Glomerular visceral epithelial cell (primary cell): ENCODE measurements around the gene PMP22.

Experiments used
- DNase-seq: peaks from one replicate; pipeline ENCODE4 v3.0.0-alpha.2; 2016; ENCODE audit errors: extremely low spot score

Gene PMP22

DNA sequence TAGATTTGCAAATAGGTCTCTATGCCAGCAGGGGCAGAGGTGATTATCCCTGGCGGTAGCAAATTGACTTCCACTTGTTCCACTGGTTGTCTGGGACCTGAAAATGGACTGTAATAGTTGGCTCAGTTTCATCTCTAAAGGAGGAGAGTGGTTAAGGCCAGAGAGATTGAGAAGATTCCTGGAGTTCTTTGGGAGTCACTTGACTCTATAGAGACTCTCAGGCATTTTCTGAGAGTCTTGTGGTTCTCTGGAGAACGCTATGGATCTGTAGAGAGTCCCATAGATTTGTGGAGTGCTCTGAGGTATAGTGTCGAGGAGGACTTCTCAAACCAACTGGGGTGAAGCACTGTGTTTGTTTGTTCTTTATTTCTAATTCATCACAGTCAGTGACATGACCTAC, 8.9 kb upstream of the PMP22 start:
- DNase-seq, result no peak

DNA sequence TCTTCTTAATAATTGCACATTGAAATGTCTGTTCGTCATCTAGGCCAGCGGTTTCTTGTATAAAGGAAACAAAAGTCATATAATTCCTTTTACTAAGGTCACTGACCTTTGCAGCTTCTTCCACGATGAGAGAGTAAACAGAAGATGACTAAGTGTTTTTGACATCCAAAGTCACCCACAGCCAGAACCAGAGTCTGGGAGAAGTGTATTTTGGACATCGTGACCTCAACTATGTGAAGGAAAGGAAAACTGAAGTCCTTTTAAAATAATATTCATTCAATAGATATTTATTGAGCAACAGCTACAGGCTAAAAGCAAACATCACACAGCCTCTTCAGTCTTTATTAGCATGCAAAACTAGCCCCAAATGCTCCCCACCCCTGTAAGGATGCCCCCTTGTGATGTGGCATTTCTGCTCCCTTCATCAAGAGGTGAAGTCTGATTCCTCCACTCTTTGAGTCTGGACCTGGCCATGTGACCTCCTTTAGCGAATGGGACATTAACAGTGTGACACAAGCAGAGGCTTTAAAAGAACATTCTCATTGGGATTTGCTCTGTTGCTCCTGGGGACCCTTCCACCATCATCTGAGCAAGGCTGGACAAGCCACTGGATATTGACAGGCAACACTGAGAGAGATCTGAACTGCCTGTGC, 8.1 kb upstream of the PMP22 start:
- DNase-seq, result peak; percentile 70

DNA sequence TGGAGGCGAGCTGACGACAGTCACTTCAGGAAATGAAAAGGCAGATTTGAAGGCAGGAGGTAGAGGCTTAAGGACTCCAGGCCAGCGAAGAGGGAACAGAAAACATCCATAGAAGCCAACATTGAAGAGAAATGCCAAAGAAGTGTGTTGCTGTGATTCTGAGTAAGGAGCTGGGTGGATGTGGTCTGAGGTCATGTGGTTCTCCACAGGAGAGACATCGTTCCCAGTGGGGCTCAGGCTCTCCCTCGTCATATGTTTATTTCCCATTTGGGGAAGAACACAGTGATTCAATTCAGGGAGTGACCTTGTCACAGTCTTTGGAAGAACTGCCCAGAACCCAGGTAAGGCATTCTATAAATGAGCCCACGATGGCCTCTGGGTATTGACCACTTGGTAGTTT, 6.6 kb upstream of the PMP22 start:
- no peak for DNase-seq

- no peak for DNase-seq
Observed at GRCh38 chr17:15270628-15271381, 5.7 kb upstream of the PMP22 start.

DNA sequence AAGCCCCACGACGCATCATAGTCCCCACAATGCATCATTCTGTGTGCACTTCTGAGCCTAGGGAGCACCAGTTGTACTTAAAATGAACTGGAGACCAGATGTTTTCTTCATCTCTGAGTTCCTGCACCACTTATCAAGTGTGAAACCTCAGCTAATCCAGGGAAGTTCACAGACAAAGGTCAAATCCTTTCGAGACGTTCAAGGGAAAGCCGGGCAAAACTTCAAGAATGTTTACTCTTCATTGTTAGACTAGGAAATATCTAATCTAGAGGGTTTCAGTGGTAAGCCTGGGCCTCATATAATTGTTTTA, 4.6 kb upstream of the PMP22 start:
- no peak for DNase-seq

GRCh38 chr17:15269087-15269779, 4.1 kb upstream of the PMP22 start:
- DNase-seq, result no peak

GRCh38 chr17:15268461-15268860, 3.3 kb upstream of the PMP22 start:
- DNase-seq, result no peak

DNA sequence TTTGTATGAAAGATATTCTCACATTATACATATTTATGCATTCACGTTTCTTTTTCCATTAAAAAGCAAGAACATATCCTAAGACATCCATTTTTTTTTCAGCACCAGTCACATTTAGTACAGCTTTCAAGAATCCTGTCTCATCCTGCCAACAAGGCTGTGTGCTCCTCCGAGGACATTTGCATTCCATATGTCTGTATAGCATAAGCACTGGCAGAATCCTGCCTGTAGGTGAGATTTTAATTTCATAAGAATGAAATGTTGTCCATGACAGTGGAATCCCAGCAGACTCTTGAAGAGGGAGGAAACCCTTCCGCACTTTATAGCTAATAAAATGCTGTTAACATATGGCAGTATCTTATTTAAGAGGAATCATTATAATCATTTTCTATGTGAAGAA, 2.9 kb upstream of the PMP22 start:
- DNase-seq, result no peak

- no peak for DNase-seq
Observed at GRCh38 chr17:15266325-15267125, 1.4 kb upstream of the PMP22 start.

- no peak for DNase-seq
Observed at GRCh38 chr17:15264542-15264941, 584 bp downstream of the PMP22 start.

GRCh38 chr17:15263680-15264079, 1.4 kb downstream of the PMP22 start:
- DNase-seq, result no peak

DNA sequence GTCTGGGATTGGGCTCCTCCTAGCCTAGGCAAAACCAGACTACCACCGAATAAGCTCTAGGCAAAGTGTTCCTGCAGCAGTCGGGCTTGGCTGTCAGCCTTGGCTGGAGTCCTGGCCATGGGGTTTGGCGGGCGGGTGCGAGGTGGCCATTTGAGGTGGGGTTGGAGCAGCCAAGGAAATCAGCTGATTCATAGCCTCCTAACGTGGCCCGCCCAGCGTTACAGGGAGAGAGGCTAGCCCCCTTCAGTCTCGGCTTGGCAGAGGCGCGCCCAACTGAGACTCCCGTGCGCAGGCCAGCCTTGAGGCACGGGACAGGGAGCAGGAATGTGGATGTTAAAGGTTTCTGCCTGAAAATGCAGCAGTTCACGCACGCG, 1.9 kb downstream of the PMP22 start:
- DNase-seq, result peak; percentile 33

- DNase-seq, result peak; percentile 30
Observed at GRCh38 chr17:15262291-15263205, 2.6 kb downstream of the PMP22 start.

GRCh38 chr17:15261802-15262290, 3.3 kb downstream of the PMP22 start:
- DNase-seq, result peak; percentile 6

- peak; percentile 55 for DNase-seq
Observed at GRCh38 chr17:15261258-15261801, 3.8 kb downstream of the PMP22 start.

GRCh38 chr17:15260376-15261257, 4.5 kb downstream of the PMP22 start:
- peak; percentile 83 for DNase-seq

DNA sequence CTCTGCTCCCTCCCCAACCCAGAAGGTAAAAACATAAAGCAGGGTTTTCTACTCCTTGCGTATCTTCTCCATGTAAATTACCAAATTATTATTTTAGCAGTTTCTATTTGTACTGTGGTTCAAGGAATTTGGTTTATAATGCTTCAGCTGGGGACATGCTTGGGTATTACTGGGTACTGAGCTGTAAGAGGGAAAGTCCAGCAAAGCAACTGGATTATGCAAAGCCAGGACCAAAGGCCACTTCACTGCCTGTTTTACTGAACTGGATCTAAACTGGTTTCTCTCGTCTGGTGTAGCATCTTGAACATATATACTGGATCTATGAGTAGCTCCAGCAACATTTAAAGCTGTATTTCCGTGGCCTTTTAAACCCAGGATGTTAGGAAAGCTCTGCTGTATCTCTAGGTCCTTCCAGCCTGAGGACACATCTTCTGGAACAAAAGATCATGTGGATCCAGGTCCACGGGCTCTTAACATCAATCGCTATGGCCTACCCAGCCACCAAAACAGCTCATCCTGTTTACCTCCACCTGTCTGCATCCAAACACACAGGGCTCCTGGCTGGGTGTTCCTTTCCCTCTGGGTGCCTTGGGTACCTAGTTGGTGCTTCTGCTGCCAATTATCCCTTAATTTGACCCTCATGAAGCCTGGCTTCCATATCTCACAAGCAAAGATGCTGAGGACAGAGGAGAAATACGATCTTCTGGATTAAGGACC, 7.2 kb downstream of the PMP22 start:
- DNase-seq, result no peak

- DNase-seq, result peak; percentile 77
Observed at GRCh38 chr17:15257258-15257788, 7.8 kb downstream of the PMP22 start.

DNA sequence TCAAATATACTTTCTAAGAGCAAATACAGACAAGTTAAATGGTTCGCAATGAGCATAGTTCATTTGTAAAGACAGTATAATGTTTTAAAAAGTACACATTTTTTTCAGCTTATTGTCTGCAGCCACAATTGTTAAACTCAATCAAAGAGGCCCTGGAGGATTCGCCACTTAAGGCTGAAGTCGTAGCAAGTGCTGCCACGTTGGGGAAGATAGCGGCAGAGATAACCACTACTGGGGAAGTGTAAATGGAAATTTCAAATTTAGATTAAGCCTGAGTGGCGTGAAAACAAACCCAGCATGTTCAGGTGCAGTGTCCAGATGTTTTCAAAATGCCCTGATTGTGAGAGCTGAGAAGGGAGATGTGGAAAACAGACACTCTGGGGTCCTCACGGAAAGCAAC, 8.4 kb downstream of the PMP22 start:
- no peak for DNase-seq
